ENCODE results near the gene GGACT.
"Not testable (repeated sequence)": the region's sequence is repeated elsewhere in the genome, so short reads cannot be mapped to it uniquely, and the experiment has no call there.

GGACT gene

GRCh38 chr13:100588331-100589177 is at the start of gene GGACT:
Gene GGACT (minus strand): TSS chr13:100588789. CDS start chr13:100532591, 56,198 bp downstream.
- DNase-seq (ENCODE audit: low spot score), result no peak

GRCh38 chr13:100637796-100638195 is 49.2 kb upstream of the GGACT start:
- FAIRE-seq, result no peak

More at GRCh38 chr13:100588331-100589177, at the start of gene GGACT:
- no peak for FAIRE-seq

DNA sequence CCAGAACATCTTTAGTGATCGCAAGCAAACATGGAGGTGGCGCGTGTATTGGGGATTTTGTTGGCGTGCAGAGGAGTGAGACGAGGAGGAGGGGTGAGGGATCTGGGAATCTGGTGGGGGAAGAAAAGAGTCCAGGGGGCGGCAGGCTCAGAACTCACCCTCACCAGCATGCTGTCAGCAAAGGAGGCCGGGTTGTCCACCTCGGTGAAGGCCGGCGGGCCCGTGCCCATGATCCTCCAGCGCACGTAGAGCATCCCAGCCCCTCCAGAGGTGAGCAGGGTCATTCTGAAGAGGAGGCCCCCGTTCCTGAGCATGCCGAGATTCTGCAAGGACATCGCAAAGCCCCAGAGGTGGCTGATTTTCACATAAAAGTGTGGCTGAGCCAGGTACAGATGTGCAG is 48.8 kb upstream of the GGACT start:
- DNase-seq (ENCODE audit: low spot score) (no peak), FAIRE-seq (no peak)

More at GRCh38 chr13:100637796-100638195, 49.2 kb upstream of the GGACT start:
- no peak for DNase-seq (ENCODE audit: low spot score)

DNA sequence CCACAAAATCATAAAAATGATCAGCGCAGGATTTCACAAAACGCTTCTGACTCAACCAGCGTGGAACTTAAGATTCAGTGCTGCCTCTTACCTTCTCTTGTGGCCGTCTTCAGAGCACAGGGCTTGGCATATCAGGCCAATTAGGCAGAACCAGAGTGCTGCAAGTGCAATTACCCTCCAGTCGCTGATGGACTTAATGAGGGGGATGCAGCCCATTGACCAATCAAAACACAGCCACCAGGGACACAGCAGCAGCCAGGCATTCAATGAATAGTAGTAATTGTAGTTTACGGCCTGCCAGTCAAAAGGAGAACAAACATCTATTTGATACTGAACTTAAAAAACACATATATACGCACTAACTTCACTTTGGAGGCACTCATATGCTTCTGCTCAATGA is 47.9 kb upstream of the GGACT start:
- no peak for DNase-seq (ENCODE audit: low spot score)

GRCh38 chr13:100636004-100636403 is 47.4 kb upstream of the GGACT start:
- DNase-seq (ENCODE audit: low spot score) (no peak), FAIRE-seq (no peak)

More for the DNA sequence above, 47.9 kb upstream of the GGACT start:
- FAIRE-seq, result no peak

DNA sequence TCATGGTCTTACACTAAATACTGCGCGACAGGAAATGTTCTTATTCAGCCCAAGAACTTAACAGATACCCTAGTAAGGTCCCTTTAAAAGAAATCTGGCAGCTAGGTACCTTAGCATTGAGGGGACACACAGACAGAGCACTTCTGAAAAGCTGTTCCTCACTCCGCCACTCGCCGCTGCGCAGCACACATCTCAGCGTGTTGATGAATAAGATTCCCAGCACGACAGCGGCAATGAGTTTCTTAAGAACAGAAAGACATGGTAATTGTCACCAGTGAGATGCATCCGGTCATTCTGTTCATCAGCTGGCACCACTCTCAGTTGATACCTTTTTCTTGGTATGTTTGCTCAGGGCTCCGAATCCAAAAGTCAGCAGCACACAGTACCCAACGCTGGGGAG is 46.1 kb upstream of the GGACT start:
- DNase-seq (ENCODE audit: low spot score) (no peak), FAIRE-seq (no peak)

- no peak for FAIRE-seq
- DNase-seq (ENCODE audit: low spot score), result no peak
Measured at GRCh38 chr13:100633461-100633860, 44.9 kb upstream of the GGACT start.

DNA sequence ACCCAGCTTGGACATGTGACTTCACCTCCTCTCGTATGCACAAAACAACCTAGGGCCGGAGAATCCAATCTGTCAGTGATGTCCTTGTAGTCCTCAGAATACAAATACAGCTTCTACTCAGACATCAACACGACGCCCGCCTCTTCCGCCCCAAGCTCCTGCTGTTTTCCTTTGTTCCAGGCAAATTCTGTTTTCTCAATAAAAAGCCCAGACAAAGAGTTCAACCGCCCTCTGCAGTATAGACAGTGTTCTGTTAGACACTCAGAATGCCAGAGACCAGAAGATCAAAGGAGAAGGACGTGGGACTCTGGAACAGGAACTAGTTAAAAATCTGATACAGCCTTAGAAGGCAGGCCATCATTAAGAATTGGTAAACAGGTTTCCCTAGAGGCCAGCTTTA is 42.0 kb upstream of the GGACT start:
- DNase-seq (ENCODE audit: low spot score) (no peak), FAIRE-seq (no peak)

DNA sequence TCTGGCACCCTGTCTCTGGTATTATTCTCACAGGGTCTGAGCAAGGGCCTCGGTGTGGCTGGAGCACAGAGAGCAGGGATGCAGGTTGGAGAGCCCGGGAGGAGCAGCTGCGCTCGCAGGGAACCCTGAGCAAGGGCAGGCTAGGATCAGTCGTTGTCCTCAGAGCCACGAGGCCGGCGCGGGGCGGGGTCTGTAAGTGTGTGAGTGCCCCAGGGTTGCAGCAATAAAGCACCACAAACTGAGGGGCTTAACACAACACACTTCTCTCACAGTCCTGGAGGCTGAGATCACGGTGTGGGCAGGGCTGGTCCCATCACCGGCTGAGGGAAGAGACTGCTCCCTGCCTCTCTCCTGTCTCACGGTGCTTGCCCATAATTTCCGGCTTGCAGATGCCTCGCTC is 38.5 kb upstream of the GGACT start:
- FAIRE-seq, result no peak
- no peak for DNase-seq (ENCODE audit: low spot score)

GRCh38 chr13:100625447-100625846 is 36.9 kb upstream of the GGACT start:
- no peak for DNase-seq (ENCODE audit: low spot score)
- no peak for FAIRE-seq

- DNase-seq (ENCODE audit: low spot score), result no peak
- no peak for FAIRE-seq
Measured at GRCh38 chr13:100620792-100621191, 32.2 kb upstream of the GGACT start.

DNA sequence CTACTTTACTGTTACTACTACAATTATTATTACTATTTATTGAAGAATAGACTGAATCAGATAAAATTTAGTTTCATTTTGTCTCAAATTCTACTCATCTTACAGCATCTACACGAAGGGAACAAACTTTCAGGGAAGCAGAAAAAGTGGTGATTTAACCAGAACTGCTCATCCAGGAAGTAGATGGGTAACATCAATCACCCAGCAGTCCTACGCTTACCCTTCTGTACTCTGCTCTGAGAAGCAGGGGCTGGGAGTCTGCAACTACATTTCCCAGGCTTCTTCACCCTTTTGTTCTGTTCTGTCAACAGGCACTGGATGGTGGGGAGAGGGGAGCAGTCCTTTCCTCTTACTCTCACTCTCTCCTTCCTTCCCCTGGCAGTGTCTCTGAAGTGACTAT is 31.4 kb upstream of the GGACT start:
- DNase-seq (ENCODE audit: low spot score), result no peak
- FAIRE-seq, result no peak

- not testable (repeated sequence) for FAIRE-seq; DNase-seq (ENCODE audit: low spot score)
Measured at GRCh38 chr13:100618897-100619296, 30.3 kb upstream of the GGACT start.

DNA sequence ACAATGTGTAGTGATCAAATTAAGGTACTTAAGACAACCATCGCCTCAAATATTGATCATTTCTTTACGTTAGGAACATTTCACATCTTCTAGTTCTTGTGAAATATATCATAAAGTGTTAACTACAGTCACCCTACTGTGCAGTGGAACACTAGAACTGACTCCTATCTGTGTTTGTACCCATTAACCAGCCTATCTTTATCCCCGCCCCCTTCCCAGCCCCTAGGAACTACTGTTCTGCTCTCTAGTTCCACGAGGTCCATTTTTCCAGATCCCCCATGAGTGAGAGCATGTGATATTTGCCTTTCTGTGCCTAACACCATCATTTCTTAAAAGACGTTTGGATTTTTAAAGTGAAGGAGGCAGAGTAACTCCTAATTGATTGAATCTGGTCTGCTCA is 24.4 kb upstream of the GGACT start:
- DNase-seq (ENCODE audit: low spot score) (no peak), FAIRE-seq (no peak)

DNA sequence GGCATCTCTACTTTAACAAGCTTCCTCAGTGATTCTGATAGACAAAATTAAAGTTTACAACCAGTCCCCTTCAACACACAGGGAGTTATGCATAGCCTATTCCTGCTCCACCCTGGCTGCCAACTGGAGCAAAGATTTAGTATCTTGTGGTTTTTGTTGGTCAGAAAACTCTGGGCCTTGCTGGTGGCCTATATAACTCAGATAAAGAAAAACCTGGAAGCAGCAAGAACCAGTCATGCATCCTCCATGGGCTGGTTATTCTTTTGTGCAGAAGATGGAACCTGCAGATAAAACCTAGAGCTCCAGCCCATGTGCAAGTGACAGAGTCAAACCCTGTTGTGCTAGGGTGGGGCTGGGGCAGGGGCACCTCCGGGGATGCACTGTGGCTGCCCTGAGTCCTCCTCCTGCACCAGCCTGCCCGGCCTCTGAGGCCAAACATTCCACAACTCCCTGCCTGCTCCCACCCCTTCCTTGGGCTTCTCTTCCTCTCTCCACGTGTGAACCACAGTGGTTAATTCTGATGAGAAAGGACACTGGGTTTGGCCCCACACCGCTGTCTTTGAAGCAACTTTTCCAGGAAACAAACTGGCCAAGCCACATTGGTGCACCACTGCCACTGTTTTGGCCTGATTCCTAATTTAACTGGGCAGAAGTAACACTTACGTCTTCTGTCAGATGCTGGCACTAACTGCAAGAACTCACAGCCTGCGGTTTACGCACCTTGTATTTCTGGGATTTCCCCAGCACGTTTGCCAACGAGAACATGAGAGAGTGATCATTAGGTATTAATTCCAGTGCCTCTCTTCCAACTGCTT is 23.3 kb upstream of the GGACT start:
- FAIRE-seq (no peak), DNase-seq (ENCODE audit: low spot score) (no peak)

DNA sequence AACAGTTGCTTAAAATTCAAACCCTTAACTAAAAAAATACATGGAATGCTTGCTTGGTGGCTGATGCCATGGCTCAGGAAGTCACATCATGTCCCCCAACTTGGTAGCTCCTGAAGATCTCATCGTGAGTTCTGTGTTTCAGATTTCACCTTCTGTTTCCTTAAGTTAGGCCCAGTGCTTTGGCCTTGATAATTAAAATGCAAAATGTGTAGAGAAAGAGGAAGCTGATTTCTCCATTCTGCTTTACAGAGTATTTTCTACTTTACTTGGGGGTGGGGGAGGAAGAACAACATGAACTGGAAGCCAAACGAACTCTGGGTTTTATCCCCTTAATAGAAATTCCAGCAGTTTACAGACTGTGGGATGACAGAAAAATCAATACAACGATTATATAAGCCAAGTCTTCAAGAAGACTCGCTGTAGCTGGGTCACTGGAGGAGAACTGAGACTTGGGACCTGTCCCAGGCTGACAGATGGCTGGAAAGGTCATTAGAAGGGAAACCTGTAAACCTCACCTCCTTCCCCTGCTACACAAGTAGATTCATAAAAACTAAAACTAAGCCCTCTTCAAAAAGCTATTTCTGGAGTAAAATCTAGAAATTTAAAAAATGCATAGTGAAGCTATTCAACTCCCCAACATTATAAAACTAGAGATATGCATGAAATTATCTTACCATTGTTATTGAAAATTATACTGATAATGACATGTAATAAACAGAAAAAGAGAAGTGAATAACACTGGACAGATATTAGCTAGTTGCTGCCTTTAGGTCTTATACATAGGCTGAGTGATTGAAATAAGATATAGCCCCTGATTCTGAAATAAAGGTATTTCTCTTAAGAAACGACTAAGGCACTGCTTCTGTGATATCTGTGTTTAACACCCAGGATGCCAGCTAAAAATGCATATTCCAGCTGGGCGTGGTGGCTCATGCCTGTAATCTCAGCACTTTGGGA is 22.1 kb upstream of the GGACT start:
- no peak for FAIRE-seq
- DNase-seq (ENCODE audit: low spot score), result no peak

DNA sequence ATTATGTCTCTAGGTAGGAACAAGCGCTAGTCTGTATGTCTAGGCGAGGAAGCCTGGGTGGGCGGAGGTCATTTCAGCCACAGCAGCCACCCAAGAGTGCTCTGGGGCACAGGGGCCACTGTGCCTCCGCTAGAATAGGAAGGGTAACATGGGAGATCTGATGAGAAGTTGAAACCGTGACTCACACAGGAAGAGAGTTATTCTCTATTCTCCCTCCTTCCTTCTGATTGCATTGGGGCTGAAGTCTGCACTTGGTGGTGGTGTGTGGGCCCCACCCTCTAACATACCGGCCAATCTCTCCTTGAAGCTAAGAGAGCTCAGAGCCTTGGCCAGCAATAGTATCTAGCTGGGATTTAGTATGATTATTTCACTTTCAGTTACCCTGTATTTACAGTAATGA is 20.3 kb upstream of the GGACT start:
- no peak for FAIRE-seq
- no peak for DNase-seq (ENCODE audit: low spot score)

- DNase-seq (ENCODE audit: low spot score), result no peak
- FAIRE-seq, result no peak
Measured at GRCh38 chr13:100608489-100608888, 19.9 kb upstream of the GGACT start.

GRCh38 chr13:100604918-100605710 is 16.5 kb upstream of the GGACT start:
- no peak for FAIRE-seq
- no peak for DNase-seq (ENCODE audit: low spot score)

DNA sequence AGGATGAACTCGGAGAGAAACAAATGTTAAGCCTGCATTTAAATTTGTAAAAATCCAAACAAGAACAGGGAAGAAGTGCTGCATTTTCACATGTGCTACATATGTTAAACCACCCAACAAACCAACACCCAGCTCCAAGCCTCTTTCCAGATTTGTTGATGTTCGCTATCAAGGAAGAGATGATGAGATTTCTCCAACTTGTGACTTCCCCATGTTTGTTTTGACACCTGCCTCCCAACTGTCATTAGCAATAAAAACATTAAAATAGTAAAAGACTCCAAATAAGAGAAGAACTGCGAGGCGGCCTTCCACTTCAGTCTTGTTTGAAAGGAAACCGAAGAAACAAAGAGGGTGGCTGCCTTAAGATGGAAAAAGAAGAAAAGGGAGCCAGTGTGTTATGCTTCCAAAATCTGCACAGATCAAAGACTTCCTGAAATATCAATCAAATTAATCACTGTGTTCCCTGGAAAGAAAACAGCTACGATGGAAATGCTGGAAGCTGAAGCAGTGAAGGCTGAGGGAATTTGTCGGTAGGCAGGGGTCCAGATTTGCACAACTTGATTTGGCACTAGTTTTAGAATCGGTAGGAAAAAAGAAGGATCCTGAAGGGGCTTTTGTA is 14.0 kb upstream of the GGACT start:
- FAIRE-seq, result no peak

More for the DNA sequence above, 14.0 kb upstream of the GGACT start:
- DNase-seq (ENCODE audit: low spot score), result no peak
